Gastrocnemius medialis (tissue), 4 donors: ENCODE measurements around the gene KCTD7. TPM values are rescaled to one million over a fixed set of nuclear protein-coding genes. Genes with fewer than 3 reads are reported as not detected.
"Not testable (repeated sequence)": the region's sequence is repeated elsewhere in the genome, so short reads cannot be mapped to it uniquely, and the experiment has no call there.

ENCODE experiments used
- ATAC-seq, 2 donors: fragments of 150-250 bp; one replicate each; pipeline ENCODE4 v1.9.1; 2016
- DNase-seq, 2 donors: peaks; one replicate each; pipeline ENCODE4 v3.0.0-alpha.2; 2019
- H3K27ac ChIP-seq, 4 donors: fragments of 200-600 bp; sonication (generic); 1 replicate in 1 of 4; 2 replicates in 3 of 4; pipeline ENCODE4 v1.5.1; 2016 to 2018; ENCODE audit warnings: mild to moderate bottlenecking in 2 of 4, moderate library complexity in 1 of 4
- H3K27me3 ChIP-seq, 3 donors: fragments of 200-600 bp; sonication (generic) in 2 of 3; 1 replicate in 1 of 3; 2 replicates in 2 of 3; pipeline versions ENCODE4 v1.5.1 to v1.6.0; 2016 to 2019; ENCODE audit warnings: mild to moderate bottlenecking in 1 of 3, moderate library complexity in 1 of 3
- H3K36me3 ChIP-seq, 2 donors: fragments of 200-600 bp; sonication (generic) in 1 of 2; one replicate each; pipeline ENCODE4 v1.5.1; 2017 to 2018
- H3K4me1 ChIP-seq, 2 donors: fragments of 200-600 bp; sonication (generic) in 1 of 2; one replicate each; pipeline ENCODE4 v1.5.1; 2016 to 2017; ENCODE audit warnings: mild to moderate bottlenecking in 2 of 2
- H3K4me3 ChIP-seq, 4 donors: fragments of 200-600 bp; sonication (generic) in 3 of 4; 1 replicate in 1 of 4; 2 replicates in 3 of 4; pipeline ENCODE4 v1.5.1; 2016 to 2019; ENCODE audit warnings: mild to moderate bottlenecking in 2 of 4
- H3K9me3 ChIP-seq, 3 donors: fragments of 200-600 bp; sonication (generic) in 2 of 3; 1 replicate in 1 of 3; 2 replicates in 2 of 3; pipeline ENCODE4 v1.5.1; 2016 to 2019
- POLR2A ChIP-seq, 2 donors: fragments of 450-650 bp; IDR thresholded peaks; one replicate each; pipeline ENCODE4 v1.6.1; 2017; ENCODE audit warnings: antibody characterized with exemption in 2 of 2, mild to moderate bottlenecking in 2 of 2, moderate library complexity in 2 of 2
- in situ Hi-C, 4 donors: fragments of 200-750 bp; cut with MboI; loops; one replicate each; pipeline versions ENCODE4 v1.15.0 to v1.8.0; 2017; ENCODE audit warnings: low sequenced_read_pairs in 4 of 4
- intact Hi-C: fragments of 100-400 bp; cut with DNase I; formaldehyde crosslinking; loops from one replicate; pipeline ENCODE4 v1.15.1; 2023; ENCODE audit warnings: low total_unique reads
- total RNA-seq, 4 donors: library from RNA; depleted of rRNA; stranded (reverse); fragments of >200 nt; gene quantifications; one replicate each; pipeline versions ENCODE4 v1.1.0 to v1.2.3, GENCODE V29; 2016
- TF ChIP-seq, protein P1 (sequence below), 5 experiments: fragments of 450-650 bp in 3 of 5; fragments of 200-600 bp in 2 of 5; sonication (generic) in 2 of 5; IDR thresholded peaks in 4 of 5; conservative IDR thresholded peaks in 1 of 5; 1 replicate in 4 of 5; 2 replicates in 1 of 5; pipeline ENCODE4 v1.5.1; 2016 to 2019; ENCODE audit warnings: antibody characterized with exemption in 5 of 5, mild to moderate bottlenecking in 3 of 5, moderate library complexity in 3 of 5

KCTD7 gene
- total RNA-seq, 4 donors from 2014 or later = 3.0 to 6.0 (median 5.5) TPM

DNA sequence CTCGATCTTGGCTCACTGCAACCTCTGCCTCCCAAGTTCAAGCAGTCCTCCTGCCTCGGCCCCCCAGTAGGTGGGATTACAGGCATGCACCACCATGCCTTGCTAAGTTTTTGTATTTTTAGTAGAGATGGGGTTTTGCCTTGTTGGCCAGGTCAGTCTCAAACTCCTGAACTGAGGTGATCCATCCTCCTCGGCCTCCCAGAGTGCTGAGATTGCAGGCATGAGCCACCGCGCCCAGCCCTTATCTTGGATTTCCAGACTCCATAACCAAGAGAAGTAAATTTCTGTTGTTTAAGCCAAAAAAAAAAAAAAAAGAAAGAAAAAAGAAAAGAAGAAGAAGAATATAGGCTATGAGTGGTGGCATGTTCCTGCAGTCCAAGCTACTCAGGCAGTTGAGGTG is 58.5 kb downstream of the KCTD7 start:
- intact Hi-C loops = no loop called here

DNA sequence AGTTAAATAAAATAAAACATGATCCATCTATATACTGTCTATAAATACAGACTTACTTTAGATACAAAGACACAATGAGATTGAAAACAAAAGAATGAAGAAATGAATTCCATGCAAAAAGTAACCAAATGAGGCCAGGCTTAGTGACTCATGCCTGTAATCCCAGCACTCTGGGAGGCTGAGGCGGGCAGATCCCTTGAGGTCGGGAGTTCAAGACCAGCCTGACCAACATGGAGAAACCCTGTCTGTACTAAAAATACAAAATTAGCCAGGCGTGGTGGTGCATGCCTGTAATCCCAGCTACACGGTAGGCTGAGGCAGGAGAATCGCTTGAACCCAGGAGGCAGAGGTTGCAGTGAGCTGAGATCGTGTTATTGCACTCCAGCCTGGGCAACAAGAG is 59.0 kb downstream of the KCTD7 start:
- H3K36me3 ChIP-seq, H3K4me3 ChIP-seq, in situ Hi-C loops, DNase-seq, H3K9me3 ChIP-seq, H3K27ac ChIP-seq, intact Hi-C loops, ATAC-seq, H3K4me1 ChIP-seq, H3K27me3 ChIP-seq: not testable (repeated sequence)

More for the DNA sequence above, 58.5 kb downstream of the KCTD7 start:
- in situ Hi-C loops = no loop called here
- DNase-seq = no peak
- no peak overlapping the region for H3K4me3 ChIP-seq
- H3K36me3 ChIP-seq = no peaks in the 10 kb centered on the region
- peaks cover 4 to 12% of the 10 kb centered on the region in 2 donors for H3K4me1 ChIP-seq
- no peak for ATAC-seq
- no peaks in the 10 kb centered on the region for H3K9me3 ChIP-seq
- TF ChIP-seq POLR2A (IDR thresholded peaks at IDR 0.05) = no peak
- TF ChIP-seq, protein P1, sequence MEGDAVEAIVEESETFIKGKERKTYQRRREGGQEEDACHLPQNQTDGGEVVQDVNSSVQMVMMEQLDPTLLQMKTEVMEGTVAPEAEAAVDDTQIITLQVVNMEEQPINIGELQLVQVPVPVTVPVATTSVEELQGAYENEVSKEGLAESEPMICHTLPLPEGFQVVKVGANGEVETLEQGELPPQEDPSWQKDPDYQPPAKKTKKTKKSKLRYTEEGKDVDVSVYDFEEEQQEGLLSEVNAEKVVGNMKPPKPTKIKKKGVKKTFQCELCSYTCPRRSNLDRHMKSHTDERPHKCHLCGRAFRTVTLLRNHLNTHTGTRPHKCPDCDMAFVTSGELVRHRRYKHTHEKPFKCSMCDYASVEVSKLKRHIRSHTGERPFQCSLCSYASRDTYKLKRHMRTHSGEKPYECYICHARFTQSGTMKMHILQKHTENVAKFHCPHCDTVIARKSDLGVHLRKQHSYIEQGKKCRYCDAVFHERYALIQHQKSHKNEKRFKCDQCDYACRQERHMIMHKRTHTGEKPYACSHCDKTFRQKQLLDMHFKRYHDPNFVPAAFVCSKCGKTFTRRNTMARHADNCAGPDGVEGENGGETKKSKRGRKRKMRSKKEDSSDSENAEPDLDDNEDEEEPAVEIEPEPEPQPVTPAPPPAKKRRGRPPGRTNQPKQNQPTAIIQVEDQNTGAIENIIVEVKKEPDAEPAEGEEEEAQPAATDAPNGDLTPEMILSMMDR (IDR thresholded peaks at IDR 0.05 in 4 of 5, conservative IDR thresholded peaks at IDR 0.05 in 1 of 5) = no peak
- H3K27me3 ChIP-seq = no peaks in the 10 kb centered on the region
- H3K27ac ChIP-seq = no peak overlapping the region

DNA sequence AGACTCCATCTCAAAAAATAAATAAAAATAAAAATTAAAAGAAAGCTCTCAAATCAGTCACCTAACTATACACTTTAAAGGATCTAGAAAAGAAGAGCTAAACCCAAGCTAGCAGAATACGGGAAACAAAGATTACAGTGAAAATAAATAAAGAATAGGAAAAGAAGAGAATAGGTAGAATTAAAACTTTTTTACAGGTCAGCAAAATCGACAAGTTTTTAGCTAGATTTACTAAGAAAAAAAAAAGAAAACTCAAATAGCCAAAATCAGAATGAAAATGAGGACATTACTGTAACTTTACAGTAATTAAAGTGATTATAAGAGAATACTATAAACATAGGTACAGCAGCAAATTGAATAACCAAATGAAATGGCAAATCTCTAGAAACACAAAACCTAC is 60.4 kb downstream of the KCTD7 start:
- DNase-seq (no peak), ATAC-seq (no peak)
- in situ Hi-C loops (no loop called here), intact Hi-C loops (no loop called here)
- Histone ChIP-seq H3K9me3 (no peaks in the 10 kb centered on the region), H3K27me3 (no peaks in the 10 kb centered on the region), H3K4me1 (no peaks in the 10 kb centered on the region), H3K4me3 (no peak overlapping the region), H3K36me3 (no peaks in the 10 kb centered on the region), H3K27ac (no peak overlapping the region)
- TF ChIP-seq POLR2A (IDR thresholded peaks at IDR 0.05) = no peak
- TF ChIP-seq, protein P1 (IDR thresholded peaks at IDR 0.05 in 4 of 5, conservative IDR thresholded peaks at IDR 0.05 in 1 of 5) = no peak

DNA sequence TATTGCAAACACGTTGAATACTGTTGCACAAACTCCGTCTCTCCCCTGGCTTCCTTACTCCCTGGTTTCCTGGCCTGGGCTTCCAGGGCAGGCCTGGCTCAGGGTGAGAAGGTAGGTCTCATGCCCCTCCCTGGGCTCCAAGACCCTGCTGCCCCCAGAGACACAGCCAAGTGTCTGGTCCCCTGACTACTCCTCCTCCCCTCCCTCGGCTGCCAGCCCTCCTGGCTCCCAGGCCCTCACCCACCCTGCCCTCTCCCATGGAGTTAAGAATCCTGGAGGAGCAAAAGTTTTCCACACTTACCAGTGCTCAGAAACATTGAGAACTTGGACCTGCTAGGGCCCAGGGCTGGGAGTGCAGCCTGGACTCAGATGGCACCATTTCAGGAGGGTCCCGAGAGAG is 64.7 kb downstream of the KCTD7 start:
- Histone ChIP-seq H3K27ac (no peak overlapping the region), H3K27me3 (no peaks in the 10 kb centered on the region), H3K4me3 (no peak overlapping the region), H3K9me3 (no peaks in the 10 kb centered on the region), H3K36me3 (no peaks in the 10 kb centered on the region), H3K4me1 (peaks cover 0 to 9% of the 10 kb centered on the region in 2 donors)
- DNase-seq (no peak), ATAC-seq (no peak)
- TF ChIP-seq, protein P1 (IDR thresholded peaks at IDR 0.05 in 4 of 5, conservative IDR thresholded peaks at IDR 0.05 in 1 of 5) = no peak
- TF ChIP-seq POLR2A (IDR thresholded peaks at IDR 0.05) = no peak
- intact Hi-C loops = no loop called here
- in situ Hi-C loops = no loop called here

Other genes with a start within 250 kb of the KCTD7 start
- 10 to 100 TPM; 18.8 to 29.7 (median 24.9) TPM for gene RABGEF1, start 111.9 kb downstream of the KCTD7 start, total RNA-seq